ENCODE results near the gene BEST2.
"Not testable (repeated sequence)": the region's sequence is repeated elsewhere in the genome, so short reads cannot be mapped to it uniquely, and the experiment has no call there.

The BEST2 gene

DNA sequence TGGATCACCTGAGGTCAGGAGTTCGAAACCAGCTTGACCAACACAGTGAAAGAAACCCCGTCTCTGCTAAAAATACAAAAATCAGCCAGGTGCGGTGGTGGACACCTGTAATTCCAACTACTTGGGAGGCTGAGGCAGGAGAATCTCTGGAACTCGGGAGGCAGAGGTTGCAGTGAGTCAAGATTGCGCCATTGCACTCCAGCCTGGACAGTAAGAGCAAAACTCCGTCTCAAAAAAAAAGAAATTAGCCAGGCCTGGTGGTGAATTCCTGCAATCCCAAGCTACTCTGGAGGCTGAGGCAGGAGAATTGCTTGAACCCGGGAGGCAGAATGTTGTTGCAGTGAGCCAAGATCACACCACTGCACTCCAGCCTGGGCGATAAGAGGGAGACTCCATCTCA lies 43.0 kb upstream of the BEST2 start:
- Histone ChIP-seq H3K4me1 (no peaks in the 10 kb centered on the region), H3K36me3 (peaks cover 87 to 97% (median 94%) of the 10 kb centered on the region in 3 donors), H3K27me3 (no peaks in the 10 kb centered on the region), H3K27ac (no peak overlapping the region), H3K4me3 (no peak overlapping the region), H3K9me3 (no peaks in the 10 kb centered on the region)
- intact Hi-C loops (cut with DNase I; ENCODE audit: low total_unique reads), result no loop called here
- DNase-seq, result no peak
- TF ChIP-seq, protein P1, sequence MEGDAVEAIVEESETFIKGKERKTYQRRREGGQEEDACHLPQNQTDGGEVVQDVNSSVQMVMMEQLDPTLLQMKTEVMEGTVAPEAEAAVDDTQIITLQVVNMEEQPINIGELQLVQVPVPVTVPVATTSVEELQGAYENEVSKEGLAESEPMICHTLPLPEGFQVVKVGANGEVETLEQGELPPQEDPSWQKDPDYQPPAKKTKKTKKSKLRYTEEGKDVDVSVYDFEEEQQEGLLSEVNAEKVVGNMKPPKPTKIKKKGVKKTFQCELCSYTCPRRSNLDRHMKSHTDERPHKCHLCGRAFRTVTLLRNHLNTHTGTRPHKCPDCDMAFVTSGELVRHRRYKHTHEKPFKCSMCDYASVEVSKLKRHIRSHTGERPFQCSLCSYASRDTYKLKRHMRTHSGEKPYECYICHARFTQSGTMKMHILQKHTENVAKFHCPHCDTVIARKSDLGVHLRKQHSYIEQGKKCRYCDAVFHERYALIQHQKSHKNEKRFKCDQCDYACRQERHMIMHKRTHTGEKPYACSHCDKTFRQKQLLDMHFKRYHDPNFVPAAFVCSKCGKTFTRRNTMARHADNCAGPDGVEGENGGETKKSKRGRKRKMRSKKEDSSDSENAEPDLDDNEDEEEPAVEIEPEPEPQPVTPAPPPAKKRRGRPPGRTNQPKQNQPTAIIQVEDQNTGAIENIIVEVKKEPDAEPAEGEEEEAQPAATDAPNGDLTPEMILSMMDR (IDR thresholded peaks at IDR 0.05), result no peak

DNA sequence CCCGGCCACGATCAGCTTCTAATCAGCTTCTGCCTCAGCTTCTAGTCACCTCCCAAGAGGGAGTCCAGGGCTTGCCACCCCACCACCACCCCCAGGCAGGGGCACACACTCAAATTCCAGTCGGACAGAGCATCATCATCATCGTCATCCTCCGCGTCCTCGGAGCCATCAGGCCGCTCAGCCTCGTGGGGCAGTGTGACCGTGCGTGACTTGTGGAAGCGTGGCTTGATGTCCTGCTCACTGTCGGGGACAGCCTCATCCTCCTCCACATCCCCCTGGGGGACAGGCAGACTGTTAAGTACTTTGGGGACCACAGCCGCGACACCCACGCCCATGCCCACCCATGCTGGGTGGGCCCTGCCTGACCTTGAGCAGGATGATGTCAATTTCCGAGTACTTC lies 40.4 kb upstream of the BEST2 start:
- DNase-seq, result no peak
- Histone ChIP-seq H3K4me3 (no peak overlapping the region), H3K36me3 (peaks cover 84 to 97% (median 94%) of the 10 kb centered on the region in 3 donors), H3K27me3 (no peaks in the 10 kb centered on the region), H3K27ac (no peak overlapping the region), H3K9me3 (no peaks in the 10 kb centered on the region), H3K4me1 (no peaks in the 10 kb centered on the region)
- TF ChIP-seq, protein P1 (IDR thresholded peaks at IDR 0.05), result no peak
- intact Hi-C loops (cut with DNase I; ENCODE audit: low total_unique reads), result no loop called here

DNA sequence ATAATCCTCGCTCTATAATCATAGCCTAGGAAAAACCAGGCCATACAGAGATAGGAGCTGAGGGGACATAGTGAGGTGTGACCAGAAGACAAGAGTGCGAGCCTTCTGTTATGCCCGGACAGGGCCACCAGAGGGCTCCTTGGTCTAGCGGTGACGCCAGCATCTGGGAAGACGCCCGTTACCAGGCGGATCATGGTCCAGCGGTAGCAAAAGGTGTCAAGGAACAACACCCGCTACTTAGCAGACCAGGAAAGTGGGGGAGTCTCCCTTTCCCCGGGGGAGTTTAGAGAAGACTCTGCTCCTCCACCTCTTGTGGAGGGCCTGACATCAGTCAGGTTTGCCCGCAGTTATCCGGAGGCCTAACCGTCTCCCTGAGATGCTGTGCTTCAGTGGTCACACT lies 39.5 kb upstream of the BEST2 start:
- H3K27me3 ChIP-seq; H3K27ac ChIP-seq; DNase-seq; intact Hi-C loops (cut with DNase I; ENCODE audit: low total_unique reads); H3K4me3 ChIP-seq; H3K9me3 ChIP-seq; H3K4me1 ChIP-seq: not testable (repeated sequence)
- peaks cover 75 to 97% (median 93%) of the 10 kb centered on the region in 3 donors for H3K36me3 ChIP-seq
- TF ChIP-seq, protein P1 (IDR thresholded peaks at IDR 0.05), result peak; percentile 27 to 47

DNA sequence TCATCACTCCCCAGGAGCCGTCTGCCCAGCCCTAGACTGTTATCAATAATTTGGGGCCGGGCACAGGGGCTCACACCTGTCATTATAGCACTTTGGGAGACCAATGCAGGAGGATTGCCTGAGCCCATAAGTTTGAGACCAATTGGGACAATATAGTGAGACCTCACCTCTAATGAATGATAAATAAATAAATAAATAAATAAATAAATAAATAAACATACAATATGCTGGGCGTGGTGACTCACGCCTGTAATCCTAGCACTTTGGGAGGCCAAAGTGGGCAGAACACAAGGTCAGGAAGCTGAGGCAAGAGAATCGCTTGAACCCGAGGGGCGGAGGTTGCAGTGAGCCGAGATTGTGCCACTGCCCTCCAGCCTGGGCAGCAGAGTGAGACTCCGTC lies 38.3 kb upstream of the BEST2 start:
- H3K9me3 ChIP-seq; H3K4me1 ChIP-seq; DNase-seq; H3K4me3 ChIP-seq; H3K27ac ChIP-seq; intact Hi-C loops (cut with DNase I; ENCODE audit: low total_unique reads); H3K27me3 ChIP-seq: not testable (repeated sequence)
- peaks cover 68 to 96% (median 87%) of the 10 kb centered on the region in 3 donors for H3K36me3 ChIP-seq

DNA sequence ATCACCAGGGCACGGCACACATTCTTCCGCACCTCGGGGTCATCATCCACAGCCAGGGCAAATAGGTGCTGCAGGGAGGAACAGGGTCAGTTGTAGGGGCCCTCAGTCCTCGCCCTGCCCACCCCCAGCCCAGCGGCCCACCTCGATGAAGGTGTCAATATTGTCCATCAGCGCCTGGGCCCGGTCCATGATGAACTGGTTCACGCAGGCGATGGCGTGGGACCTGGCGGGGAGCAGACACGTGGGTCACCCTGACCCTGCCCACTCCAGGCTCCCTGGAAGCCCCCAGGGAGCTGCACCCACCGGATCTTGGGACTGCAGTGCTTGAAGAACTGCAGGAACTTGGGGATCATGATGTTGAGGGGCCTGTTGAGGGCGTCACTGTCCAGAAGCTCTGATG lies 36.5 kb upstream of the BEST2 start:
- intact Hi-C loops (cut with DNase I; ENCODE audit: low total_unique reads), result no loop called here
- peaks cover 50 to 88% (median 75%) of the 10 kb centered on the region in 3 donors for H3K36me3 ChIP-seq
- TF ChIP-seq, protein P1 (IDR thresholded peaks at IDR 0.05), result no peak

DNA sequence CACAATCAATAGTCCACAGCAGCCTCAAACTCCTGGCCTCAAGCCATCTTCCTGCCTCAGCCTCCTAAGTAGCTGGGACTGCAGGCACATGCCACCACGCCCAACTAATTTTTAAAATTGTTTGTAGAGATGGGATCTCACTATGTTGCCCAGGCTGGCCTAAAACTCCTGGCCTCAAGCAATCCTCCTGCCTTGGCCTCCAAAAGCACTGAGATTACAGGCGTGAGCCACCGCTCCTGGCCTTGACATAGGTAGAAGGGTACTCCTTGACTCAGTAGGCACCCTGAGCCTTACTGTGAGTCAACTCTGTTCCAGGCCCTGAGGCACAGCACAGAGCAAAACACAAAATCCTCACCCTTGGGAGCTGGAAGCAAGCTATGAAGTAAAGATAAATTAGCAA lies 35.7 kb upstream of the BEST2 start:
- no peak overlapping the region for H3K27ac ChIP-seq
- TF ChIP-seq, protein P1 (IDR thresholded peaks at IDR 0.05), result no peak
- no peaks in the 10 kb centered on the region for H3K9me3 ChIP-seq
- H3K27me3 ChIP-seq, result no peaks in the 10 kb centered on the region
- peaks cover 42 to 80% (median 67%) of the 10 kb centered on the region in 3 donors for H3K36me3 ChIP-seq
- DNase-seq, result no peak
- intact Hi-C loops (cut with DNase I; ENCODE audit: low total_unique reads), result no loop called here
- H3K4me3 ChIP-seq, result no peak overlapping the region
- H3K4me1 ChIP-seq, result peaks cover 0 to 25% (median 14%) of the 10 kb centered on the region in 4 donors

More for the DNA sequence above, 36.5 kb upstream of the BEST2 start:
- DNase-seq, result no peak
- H3K27ac ChIP-seq, result no peak overlapping the region
- no peak overlapping the region for H3K4me3 ChIP-seq
- H3K27me3 ChIP-seq, result no peaks in the 10 kb centered on the region
- peaks cover 0 to 17% (median 7%) of the 10 kb centered on the region in 4 donors for H3K4me1 ChIP-seq
- H3K9me3 ChIP-seq, result no peaks in the 10 kb centered on the region

All from tibial artery (tissue), 4 donors.